GM12873 (cell line): Measurements from ENCODE around the gene P2RY2.

ENCODE experiments used
- CTCF ChIP-seq: IDR thresholded peaks from 2 replicates; pipeline ENCODE4 v1.5.1; 2012; ENCODE audit warnings: low read depth, mild to moderate bottlenecking, moderate library complexity, low read length, control low read depth; ENCODE audit not compliant: insufficient read depth; ENCODE audit errors: missing control alignments

P2RY2 gene

DNA sequence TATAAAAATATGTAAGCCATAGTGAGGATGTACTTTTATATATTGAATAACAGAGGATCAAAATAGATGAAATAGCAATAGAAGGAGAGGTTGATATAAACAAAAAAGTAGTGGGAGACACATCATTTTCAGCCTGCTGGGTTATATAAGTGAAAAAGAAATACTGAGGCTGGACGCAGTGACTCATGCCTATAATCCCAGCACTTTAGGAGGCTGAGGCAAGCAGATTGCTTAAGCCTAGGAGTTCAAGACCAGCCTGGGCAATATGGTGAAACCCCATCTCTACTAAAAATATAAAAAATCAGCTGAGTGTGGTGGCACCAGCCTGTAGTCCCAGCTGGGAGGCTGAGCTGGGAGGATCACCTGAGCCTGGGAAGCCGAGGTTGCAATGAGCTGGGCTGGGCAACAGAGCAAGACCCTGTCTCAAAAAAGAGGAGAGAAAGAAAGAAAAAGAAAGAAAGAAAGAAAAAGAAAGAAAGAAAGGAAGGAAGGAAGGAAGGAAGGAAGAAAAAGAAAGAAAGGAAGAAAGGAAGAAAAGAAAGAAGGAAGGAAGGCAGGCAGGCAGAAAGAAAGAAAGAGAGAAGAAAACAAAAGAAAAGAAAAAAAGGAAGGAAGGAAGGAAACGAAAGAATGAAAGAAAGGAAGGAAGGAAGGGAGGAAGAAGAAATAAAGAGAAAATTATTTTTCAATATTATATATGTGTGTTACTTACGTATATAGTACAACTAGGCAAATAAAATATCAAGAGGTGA lies 7.0 kb upstream of the P2RY2 start:
- TF ChIP-seq CTCF = no peak

DNA sequence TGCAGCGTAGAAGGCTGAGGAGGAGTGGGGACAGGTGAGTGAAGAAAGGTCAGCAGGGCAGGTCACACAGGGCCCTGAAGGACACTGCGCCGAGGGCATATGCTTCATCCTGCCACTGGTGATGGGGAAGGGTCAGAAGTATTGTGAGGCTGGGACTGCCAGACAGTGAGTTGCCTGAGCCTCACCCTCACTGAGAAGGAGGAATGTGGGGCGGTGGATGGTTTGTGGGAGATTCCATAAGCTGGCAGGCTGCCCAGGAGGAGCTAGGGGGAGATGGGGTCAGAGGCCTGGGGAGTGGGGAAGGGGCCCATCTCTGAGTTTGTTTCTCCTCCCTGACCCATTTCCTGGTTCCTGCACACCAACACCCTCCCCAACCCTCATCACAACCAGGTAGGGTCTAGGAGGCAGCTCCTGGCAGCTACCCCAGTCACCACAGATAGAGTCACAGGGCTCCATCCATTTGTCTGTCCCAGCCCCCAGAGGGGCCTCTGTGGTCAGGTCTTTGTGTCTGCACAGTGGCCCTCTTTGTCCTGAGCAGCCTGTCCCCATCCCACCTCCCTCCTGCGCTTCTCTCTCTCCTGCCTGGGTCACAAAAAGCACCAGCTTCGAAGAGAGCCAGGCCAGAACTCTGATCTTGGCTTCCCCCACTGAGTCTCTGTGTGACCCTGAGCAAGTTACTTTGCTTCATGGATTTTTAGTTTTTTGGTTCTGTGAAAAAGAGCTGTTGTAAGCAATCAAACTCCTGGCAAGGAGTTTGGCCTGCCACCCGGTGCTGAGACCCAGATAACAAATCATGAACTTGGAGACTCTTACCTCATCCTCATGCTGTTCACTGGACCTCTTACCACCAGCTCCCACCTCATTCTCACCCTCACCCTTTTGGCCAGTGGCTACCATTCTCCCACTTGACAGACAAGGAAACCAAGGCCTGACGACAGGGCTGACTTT lies 4.6 kb upstream of the P2RY2 start:
- TF ChIP-seq CTCF = no peak

GRCh38 chr11:73215191-73216134 lies 2.6 kb upstream of the P2RY2 start:
- TF ChIP-seq CTCF = no peak

DNA sequence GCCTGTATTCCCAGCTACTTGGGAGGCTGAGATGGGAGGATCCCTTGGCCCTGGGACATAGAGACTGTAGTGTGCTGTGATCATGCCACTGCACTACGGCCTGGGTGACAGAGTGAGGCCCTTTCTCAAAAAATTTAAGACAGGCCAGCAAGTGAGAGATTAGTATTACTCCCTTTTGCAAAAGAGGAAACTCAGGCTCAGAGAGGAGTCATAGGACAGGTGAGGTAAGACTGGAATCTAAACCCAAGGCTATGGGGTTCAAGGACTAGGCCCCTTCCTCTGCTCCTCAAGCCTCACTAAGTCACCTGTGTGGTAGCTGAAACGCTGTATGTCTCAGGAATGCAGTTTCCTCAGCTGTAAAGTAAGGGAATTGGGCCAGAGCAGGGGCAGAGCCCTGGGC lies 1.6 kb upstream of the P2RY2 start:
- TF ChIP-seq CTCF = no peak

DNA sequence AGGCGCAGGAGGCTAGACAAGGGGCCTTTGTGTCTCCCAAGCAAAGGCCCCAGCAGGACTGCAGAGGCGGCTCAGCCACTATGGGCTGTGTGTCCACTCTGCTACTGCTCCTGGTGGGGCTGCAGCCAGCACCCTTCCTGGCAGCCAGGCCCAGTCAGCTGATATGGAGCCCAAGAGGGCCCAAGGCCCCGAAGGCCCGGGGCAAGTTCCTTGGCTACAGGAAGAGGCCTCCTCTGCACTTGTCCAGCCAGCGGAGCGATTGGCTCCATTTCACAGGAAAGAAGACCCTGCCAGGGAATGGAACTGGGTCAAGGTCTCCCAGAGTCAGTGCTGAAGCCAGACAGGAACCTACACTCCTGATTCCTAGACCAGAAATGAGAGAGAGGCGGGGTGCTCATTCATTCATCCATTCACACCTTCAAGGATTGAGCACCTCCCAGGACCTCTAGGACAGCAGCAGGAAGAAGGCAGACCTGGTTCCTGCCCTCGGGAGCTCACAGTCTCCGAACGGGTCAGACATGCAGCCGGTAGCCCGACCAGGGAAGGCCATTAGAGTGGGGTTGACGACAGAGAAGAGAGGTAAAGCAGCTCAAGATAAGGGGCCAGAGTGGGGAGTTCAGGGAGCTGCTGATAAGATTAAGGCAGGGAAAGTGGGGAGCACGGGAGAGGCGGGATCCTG lies 811 bp upstream of the P2RY2 start:
- TF ChIP-seq CTCF = no peak

- no peak for TF ChIP-seq CTCF
These were observed 323 bp upstream of the P2RY2 start for GRCh38 chr11:73217810-73218105.
